Measurements from ENCODE around the gene APEX2.
"Not testable (repeated sequence)": the region's sequence is repeated elsewhere in the genome, so short reads cannot be mapped to it uniquely, and the experiment has no call there.

Gene APEX2, protein sequence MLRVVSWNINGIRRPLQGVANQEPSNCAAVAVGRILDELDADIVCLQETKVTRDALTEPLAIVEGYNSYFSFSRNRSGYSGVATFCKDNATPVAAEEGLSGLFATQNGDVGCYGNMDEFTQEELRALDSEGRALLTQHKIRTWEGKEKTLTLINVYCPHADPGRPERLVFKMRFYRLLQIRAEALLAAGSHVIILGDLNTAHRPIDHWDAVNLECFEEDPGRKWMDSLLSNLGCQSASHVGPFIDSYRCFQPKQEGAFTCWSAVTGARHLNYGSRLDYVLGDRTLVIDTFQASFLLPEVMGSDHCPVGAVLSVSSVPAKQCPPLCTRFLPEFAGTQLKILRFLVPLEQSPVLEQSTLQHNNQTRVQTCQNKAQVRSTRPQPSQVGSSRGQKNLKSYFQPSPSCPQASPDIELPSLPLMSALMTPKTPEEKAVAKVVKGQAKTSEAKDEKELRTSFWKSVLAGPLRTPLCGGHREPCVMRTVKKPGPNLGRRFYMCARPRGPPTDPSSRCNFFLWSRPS

DNA sequence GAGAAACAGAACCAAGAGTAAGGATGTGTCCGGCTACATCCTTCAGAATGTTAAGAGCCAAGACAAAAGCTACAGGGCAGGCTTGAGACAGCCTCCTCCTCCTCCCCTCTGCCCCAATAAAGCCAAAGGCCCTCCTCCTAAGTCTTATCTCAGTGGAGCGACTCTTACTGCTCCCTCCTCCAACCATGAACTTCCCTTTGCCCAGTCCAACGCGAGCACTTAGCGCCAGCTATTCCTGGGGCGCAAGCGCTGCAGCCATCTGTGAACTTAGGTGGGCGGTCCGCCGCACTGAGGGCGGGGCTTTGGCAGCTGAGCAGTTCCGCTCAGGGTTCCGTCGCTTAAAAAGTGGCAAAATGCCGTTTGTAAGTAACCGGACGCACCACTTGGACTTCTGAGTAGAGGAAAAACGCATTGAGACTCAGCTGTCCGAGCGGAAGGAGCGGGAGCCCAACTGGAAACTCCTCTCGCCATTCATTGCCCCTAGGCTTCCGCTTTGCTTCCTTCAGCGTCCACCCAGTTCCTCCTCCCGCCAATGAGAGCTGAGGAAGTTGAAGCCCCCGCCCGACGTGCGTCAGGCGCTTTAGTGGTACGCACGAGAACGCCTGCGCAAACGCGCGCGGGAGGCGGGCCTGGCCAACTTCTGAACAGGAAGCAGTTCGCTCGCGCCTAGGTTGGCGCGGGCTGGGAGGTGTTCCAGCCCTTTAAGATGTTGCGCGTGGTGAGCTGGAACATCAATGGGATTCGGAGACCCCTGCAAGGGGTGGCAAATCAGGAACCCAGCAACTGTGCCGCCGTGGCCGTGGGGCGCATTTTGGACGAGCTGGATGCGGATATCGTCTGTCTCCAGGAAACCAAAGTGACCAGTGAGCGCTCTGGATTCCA, at the start of gene APEX2:
Gene APEX2 (plus strand): TSS at position 647 of the 882 bp plus-strand sequence. CDS start 60 bp downstream, at position 707.
- DNase-seq: peak; percentile 85

DNA sequence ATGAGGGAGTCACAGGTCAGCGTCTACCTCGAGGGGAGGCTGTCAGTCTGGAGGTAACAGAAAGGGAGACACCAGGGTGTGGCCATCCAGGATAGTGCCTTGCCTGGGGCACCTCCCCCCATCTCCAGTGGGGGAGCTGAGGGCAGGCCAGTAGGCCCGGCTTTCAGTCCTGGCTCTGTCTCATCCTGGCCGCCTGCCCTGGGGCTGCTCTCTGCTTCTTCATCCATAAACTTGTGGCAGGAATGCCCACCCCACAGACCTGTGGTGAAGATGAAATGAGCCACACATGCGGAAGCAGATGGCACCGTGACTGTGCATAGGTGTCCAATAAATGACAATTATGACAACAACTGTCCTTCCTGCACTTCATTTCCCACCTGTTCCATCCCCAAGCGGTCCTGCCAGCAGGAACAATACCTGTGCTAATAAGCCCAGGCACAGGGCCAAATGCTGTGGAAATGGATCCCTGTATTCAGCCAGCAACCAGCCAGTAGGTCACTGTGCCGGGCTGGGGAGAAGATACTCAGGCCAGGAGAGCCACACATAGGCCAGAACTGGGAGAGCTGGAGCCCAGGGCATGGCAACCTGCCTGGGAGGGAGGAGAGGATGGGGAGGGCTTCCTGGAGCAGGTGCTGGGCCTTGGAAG, 49.3 kb upstream of the APEX2 start:
- peak; percentile 64 for DNase-seq

DNA sequence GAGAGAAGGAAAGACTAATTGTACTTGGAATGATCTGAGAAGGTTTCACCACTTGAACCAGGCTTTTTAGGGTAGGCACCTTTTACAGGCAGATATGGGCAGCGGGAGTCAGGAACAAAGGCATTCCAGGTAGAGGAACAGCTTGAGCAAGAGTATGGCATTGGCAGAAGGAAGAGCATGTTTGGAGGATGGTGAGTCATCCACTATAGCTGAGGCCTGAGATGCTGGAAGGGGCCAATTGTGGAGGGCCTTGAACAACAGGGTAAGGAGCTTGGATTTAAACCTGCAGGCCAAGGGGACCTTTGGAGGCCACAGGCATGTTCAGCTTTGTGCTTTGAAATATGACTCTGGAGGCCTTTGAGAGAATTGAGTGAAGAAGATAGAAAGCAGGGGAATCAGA, 38.4 kb upstream of the APEX2 start:
- no peak for DNase-seq

DNA sequence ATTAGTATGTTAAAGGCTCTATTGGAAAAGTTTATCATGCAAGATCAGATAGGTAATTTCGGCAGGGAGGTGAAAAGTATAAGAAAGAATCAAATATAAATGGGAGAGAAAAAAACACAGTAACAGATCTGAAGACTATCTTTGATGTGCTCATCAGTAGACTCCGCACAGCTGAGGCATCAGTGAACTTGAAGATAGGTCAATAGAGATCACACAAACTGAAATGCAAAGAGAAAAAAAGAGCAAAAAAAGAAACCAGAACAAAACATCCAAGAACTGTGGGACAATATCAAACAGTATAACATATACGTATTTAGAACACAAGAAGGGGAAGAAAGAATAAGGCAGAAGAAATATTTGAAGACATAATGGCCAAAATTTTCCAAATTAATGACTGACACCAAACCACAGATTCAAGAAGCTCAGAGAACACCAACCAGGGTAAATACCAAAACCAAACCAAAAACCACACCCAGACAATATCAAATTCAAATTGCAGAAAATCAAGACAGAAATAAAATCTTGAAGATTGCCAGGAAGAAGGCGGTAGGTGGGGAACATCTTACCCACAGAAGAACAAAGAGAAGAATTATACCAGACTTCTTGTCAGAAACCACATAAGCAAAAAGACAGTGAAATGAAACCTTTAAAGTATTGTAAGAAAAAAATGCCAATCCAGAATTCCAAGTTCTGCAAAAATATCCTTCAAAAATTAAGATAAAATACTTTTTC, 35.2 kb upstream of the APEX2 start:
- DNase-seq: no peak

DNA sequence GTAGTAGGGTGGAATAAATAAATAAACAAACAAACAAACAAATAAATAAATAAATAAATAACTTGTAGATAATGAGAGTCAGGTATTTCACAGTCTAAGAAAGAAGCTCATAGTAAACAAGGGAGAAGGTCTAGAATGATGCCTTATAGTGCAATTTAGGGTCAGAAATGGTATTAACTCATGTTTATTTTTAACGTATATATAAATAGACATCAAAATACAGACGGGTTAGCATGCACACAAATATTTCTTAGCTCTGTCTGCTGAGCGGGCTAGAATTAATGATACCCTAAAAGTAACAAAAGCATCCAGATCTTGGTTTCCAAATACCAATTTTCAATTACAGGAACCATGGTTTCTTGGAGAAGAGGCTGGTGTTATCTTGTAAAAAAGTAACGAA, 22.8 kb upstream of the APEX2 start:
- no peak for DNase-seq

DNA sequence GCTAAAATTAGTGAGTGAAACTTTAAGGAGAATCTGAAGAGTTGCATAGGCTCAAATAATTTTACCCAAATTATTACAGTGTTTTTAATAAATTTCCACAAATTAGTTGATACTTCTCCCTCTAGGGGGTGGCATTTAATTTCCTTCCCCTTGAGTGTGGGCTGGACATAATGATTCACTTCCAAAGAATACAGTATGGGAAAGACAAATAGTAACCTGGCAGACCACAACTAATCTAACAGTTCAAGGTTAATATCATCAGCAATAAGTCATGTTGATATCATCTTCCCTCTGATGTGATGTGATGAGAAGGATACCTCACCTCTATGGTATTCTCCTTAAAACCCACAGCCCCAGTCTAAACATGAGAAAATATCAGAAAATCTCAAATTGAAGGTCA, 21.7 kb upstream of the APEX2 start:
- no peak for DNase-seq

DNA sequence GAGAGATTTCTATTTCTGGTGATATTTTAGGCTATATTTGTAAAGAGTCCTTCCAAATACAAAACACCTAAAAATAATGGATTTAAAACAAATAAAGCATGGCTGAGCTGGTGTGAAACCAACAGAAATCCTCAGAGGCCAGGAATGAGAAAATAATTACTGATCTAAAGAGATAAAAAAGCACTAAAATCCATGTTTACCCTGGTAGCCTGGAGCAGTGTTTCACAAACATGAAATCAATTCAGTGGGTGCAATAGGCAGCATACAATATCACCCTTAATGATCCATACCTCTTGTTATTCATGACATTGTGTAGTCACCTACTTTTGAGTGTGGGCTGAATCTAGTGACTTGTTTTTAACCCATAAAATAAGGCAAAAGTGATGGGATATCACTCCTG, 20.7 kb upstream of the APEX2 start:
- no peak for DNase-seq

DNA sequence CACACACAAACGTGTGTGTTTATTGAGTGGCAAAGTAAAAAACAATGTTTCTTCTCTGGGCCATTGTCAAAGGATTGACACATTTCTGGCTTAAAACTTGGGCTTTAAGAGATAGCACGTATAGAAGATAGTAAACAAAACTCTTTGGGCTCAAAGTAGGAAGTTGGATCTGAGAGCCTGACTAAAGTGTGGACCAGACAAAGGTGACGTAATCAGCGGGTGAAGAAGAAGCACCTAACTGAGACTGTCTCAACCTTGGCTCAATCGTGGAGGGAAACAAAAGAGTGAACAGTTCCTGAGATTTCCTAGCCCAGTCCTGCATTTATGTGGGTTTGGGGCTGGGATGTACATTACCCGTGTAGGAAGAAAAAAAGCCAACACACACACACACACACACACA, 19.8 kb upstream of the APEX2 start:
- DNase-seq: no peak

DNA sequence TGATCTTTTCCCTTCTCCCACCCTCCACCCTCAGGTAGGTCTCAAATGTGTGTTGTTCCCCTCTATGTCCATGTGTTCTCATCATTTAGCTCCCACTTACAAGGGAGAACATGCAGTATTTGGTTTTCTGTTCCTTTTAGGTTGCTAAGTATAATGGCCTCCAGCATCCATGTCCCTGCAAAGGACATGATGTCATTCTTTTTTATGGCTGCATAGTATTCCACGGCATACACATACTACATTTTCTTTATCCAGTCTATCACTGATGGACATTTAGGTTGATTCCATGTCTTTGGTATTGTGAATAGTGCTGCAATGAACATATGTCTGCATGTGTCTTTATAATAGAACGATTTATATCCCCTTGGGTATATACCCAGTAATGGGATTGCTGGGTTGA, 16.9 kb upstream of the APEX2 start:
- DNase-seq: not testable (repeated sequence)

DNA sequence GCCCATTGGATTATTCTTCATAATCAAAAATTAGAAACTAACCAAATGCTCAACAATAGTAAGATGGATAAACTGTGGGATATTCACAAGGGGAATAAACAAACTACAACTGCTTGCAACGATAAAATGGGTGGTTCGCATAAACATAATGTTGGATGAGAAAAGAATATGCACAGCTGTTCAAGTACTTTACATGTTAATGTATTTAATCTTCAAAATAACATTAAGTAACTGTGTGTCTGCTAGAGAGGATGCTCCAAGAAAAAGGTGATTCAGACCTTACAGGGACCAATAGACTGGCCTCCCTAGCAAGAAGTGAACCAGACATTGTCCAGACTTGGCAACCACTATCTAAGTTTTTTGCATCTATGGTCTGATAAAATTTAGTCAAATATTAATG, 8.5 kb upstream of the APEX2 start:
- no peak for DNase-seq

DNA sequence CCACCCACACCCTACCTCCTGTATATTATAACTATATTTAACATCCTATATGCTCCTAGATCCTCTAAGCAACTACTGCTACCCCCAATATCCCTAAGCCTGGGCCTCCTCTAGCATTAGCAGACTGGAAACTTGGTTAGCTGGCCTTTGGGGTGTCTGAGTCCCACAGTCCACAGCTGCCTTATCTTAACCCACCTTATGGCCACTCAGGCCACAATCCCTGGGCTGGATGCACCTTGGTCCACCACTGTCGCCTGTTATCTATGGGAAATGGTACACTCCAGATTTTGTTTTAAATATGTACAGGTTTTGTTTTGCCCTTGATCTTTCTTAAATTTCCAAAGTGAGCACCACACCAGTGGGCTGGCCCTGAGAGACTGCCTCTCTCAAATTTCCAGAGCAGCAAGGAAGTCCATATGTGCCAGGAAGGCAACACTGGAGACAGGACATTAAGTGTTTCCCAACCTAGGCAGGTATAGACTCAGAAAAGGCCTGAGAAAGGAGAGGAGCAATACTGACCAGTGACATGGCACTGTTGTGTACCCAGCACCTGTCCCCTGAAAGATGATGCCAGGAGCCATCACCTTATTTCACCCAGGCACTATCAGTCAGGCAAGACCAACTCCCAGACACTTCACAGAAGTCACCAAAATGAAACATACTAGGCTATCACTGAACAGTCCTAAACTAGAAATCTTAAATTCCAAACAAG, 7.1 kb upstream of the APEX2 start:
- DNase-seq: no peak

DNA sequence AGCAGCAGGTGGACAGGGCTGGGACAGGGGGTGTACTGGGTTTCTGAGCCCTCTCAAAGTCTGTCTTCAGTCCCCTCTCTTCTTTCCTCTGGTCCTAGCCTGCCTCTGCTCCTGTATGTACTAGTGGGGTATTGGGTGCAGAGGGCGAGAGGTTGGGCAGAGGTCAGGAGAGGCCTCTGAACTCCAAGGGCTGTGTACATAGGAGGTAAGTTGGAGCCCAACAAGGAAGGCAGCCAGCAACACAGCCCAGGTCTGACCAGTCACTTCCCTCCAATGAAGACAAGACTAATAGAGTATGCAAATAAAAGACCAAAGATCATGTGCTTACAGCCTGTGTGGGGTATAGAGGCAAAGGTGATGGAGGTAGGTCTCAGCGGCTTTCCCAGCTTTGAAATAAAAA, 6.1 kb upstream of the APEX2 start, which contains the start of gene PFKFB1:
Gene PFKFB1 (minus strand): TSS at position 90 of the 400 bp plus-strand sequence. CDS start 181 bp downstream, outside the sequence.
- DNase-seq: no peak

DNA sequence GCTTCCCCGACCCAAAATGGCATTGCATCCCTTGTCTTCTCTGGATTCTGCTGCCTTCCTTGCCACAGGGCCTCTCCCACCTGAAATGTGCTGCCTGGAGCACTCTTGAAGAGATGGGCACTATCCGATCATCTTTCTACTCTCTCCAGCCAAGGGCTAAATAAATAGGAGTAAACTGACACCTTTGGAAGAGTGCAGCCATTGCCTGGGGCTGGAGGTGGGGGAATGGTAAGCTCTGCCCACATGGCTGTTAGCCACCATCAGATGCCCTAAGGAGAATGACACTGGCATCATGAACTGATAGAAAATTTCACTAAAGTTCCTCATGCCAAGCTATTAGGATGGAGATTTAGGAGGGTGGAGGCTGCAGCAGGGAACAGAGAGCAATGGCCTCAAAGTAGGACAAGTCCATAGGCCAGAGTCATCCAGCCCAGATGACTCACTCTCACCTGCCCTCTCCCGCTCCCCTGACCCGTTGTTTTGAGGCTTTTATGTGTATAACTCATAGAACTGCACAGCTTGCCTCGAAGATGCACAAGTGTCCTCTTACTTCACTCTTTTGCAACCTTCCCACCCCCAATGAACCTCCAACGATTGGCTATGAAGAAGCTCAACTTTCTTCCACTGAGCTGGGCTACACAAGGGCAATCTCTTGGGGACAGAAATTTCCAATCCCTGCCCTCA, 5.4 kb upstream of the APEX2 start:
- no peak for DNase-seq

DNA sequence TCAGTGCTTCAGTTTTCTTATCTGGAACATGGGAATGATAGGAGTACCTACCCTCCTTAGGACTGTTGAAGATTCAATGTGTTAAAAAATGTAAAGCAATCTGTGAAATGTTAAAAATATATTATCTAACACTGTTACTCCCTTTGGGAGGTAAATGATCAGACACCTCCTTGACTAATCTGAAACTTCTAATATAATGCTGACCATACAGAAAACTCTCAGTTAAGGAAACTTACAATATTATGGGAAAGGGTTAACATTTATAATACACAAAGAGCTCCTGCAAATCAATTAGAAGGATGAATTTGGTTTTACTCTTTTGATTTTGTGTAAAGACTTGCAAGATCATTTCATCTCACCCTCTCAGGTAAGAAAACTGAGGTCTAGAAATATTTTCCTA, 4.5 kb upstream of the APEX2 start:
- no peak for DNase-seq

DNA sequence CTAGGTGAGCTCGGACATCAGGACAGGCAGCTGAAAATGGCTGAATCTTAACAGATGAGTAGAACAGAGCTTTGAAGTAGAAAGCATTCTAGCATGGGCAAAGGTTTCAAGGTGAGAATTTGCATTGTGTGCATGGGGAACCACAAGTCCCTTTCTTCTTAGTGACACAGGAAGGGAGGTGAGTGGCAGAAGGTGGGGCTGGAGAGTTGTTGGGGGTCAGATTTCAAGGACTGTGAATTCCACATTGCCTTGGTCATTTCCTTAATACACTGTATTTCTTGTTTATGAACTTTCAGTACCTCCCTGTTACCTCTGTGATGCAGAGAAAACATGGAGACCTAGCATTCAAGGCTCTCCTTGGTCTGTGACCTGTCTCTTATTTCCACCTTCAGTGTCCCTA, 4.1 kb downstream of the APEX2 start:
- no peak for DNase-seq

DNA sequence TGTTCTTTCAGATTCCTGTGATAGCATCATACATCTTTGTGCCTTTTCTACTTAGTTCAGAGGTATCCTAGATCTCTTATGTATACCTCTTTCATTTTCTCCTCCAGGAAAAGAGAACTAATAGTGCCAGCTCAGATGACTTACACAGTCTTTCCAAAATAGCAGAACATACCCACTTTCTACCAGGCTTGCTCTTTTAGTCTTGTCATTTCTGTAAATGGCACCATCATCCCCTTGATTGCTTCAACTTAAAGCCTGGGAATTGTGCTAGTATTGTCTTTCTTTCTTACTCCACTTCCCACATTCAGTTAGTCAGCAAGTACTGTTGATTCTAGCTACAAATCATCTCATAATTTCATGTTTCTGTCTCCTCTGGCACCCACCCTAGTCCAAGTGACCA, 5.1 kb downstream of the APEX2 start:
- DNase-seq: no peak

DNA sequence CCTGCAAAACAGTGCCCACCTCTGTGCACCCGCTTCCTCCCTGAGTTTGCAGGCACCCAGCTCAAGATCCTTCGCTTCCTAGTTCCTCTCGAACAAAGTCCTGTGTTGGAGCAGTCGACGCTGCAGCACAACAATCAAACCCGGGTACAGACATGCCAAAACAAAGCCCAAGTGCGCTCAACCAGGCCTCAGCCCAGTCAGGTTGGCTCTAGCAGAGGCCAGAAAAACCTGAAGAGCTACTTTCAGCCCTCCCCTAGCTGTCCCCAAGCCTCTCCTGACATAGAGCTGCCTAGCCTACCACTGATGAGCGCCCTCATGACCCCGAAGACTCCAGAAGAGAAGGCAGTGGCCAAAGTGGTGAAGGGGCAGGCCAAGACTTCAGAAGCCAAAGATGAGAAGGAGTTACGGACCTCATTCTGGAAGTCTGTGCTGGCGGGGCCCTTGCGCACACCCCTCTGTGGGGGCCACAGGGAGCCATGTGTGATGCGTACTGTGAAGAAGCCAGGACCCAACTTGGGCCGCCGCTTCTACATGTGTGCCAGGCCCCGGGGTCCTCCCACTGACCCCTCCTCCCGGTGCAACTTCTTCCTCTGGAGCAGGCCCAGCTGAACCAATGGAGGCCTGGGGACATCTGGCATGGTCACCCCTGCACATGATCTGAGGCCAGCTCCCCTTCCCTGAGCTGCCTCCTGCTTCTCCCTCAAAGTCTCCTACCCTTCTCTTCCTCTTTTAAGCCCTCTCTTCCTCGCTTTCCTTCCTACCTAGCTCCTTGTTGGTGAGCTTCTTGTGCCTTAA, 6.9 kb downstream of the APEX2 start:
- no peak for DNase-seq

DNA sequence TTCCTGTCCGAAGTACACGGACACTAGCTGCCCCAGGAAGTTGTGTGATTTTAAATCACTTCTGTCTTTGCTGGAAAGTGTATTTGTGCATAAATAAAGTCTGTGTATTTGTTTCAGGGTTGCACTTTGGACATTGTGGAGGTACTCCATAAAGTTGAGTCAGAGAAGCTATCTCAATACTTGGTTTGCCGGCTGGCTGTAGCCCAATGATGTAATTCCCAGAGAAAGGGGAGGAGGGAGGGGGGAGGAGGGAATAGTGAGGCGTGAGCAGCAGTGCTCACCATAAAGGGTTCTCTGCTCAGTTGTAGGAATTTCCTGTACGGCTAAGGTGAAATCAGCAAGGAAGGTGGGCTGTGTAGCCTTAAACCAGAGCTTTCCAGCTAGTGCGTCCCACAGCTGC, 7.5 kb downstream of the APEX2 start:
- DNase-seq: no peak

DNA sequence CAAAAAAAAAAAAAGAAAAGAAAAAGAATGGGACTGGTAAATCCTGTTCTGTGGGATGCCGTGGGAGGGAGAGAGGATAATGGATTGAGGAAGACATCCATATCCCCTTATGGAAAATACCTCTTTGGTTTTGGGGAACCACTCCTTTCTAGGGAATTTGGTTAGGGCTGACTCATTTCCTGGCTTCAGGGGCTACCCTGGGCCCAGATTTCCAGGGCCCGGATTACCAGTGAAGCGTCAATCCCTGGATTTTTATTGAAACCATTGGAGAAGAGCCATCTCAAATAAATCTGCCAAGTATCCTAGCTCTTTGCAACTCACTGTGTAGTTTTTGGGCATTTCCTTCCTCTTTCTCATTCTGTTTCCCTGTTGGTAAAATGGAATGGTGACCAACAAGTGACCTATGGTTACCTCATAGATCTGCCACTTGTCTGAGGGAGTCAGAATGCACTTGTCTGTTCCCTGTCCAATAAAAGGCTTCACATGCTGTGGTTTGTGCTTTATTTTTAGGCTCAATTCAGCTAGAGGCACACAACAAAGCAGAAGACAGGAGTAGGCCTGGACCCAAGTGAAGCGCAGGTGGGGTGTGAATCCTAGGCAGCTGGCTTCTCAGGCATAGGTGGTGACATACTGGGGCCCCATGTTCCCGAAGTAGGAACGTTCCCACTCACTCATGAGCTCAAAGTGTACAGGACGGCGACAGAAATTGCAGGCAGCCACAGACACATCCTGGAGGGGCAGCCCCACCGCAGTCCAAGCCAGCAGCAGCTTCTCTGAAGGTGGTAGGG, 8.6 kb downstream of the APEX2 start:
- no peak for DNase-seq

DNA sequence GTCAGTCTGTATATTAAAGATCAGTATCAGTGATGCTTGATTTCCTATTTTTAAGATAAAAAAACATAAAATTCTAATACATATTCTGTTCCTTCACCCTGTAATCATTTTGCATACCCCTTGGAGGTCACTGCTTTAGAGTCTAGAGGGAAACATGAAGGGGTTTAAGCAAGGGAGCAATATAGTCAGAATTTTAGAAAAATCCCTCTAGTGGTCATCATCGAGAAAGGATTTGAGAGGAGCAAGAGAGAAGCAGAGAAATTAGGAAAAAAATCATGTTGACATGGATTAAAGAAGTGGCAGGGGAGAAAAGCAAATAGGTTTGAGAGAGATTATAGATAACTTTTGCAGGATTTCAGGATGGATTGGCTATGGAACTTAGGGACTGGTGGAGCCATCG, 11.1 kb downstream of the APEX2 start:
- DNase-seq: no peak

All from NCI-H774 (cell line).